ENCODE measurements around the gene KLF11.

The KLF11 gene

DNA sequence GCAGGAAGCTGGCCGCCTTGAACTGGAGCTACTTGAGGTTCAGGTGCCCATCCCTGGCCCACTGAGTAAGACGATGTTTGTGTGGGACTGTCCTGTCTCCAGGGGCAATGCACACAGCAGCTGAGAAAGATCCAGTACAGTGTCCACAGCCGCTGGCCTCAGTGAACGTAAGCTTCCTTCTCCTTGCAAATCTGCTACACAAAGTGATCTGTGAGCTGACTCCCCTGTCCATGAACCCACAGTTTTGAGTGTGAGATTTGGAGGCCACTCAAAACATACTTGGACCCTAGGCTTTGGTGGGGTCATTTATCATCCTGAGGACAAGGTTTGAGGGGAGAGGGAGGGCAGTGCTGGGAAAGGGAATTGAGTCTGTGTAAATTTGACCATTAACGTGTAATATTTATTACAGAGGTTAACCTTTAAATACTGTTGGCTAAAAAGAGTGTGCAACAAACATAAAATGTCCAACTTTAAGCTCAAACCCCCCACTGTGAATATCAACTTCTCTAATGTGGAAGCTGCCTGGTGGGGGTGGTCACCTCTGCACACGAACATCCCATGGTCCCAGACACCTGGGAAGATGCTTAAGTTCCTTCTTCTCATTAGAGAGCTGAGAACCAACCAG, 41.8 kb downstream of the KLF11 start:
- TF ChIP-seq, protein P1, sequence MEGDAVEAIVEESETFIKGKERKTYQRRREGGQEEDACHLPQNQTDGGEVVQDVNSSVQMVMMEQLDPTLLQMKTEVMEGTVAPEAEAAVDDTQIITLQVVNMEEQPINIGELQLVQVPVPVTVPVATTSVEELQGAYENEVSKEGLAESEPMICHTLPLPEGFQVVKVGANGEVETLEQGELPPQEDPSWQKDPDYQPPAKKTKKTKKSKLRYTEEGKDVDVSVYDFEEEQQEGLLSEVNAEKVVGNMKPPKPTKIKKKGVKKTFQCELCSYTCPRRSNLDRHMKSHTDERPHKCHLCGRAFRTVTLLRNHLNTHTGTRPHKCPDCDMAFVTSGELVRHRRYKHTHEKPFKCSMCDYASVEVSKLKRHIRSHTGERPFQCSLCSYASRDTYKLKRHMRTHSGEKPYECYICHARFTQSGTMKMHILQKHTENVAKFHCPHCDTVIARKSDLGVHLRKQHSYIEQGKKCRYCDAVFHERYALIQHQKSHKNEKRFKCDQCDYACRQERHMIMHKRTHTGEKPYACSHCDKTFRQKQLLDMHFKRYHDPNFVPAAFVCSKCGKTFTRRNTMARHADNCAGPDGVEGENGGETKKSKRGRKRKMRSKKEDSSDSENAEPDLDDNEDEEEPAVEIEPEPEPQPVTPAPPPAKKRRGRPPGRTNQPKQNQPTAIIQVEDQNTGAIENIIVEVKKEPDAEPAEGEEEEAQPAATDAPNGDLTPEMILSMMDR (IDR thresholded peaks at IDR 0.05; ENCODE audit: insufficient read depth, low read length, poor library complexity, severe bottlenecking): no peak
- DNase-seq (ENCODE audit: extremely low read depth, insufficient read length): no peak
- H3K27me3 ChIP-seq (replicated peaks; ENCODE audit: control insufficient read depth, insufficient read depth, low read length): no peaks in the 10 kb centered on the region
- H3K36me3 ChIP-seq (ENCODE audit: control insufficient read depth, insufficient read depth, low read length): no peaks in the 10 kb centered on the region
- no peak overlapping the region for H3K4me3 ChIP-seq (replicated peaks; ENCODE audit: low read depth, low read length)

- no peak for DNase-seq (ENCODE audit: extremely low read depth, insufficient read length)
- Histone ChIP-seq H3K36me3 (ENCODE audit: control insufficient read depth, insufficient read depth, low read length) (no peaks in the 10 kb centered on the region), H3K4me3 (replicated peaks; ENCODE audit: low read depth, low read length) (no peak overlapping the region), H3K27me3 (replicated peaks; ENCODE audit: control insufficient read depth, insufficient read depth, low read length) (no peaks in the 10 kb centered on the region)
- TF ChIP-seq, protein P1 (IDR thresholded peaks at IDR 0.05; ENCODE audit: insufficient read depth, low read length, poor library complexity, severe bottlenecking): no peak
Observed at GRCh38 chr2:10085668-10086059, 42.3 kb downstream of the KLF11 start.

- Histone ChIP-seq H3K27me3 (replicated peaks; ENCODE audit: control insufficient read depth, insufficient read depth, low read length) (no peaks in the 10 kb centered on the region), H3K4me3 (replicated peaks; ENCODE audit: low read depth, low read length) (no peak overlapping the region), H3K36me3 (ENCODE audit: control insufficient read depth, insufficient read depth, low read length) (no peaks in the 10 kb centered on the region)
- no peak for DNase-seq (ENCODE audit: extremely low read depth, insufficient read length)
- TF ChIP-seq, protein P1 (IDR thresholded peaks at IDR 0.05; ENCODE audit: insufficient read depth, low read length, poor library complexity, severe bottlenecking): no peak
Observed at GRCh38 chr2:10086950-10087349, 43.6 kb downstream of the KLF11 start.

- Histone ChIP-seq H3K36me3 (ENCODE audit: control insufficient read depth, insufficient read depth, low read length) (no peaks in the 10 kb centered on the region), H3K4me3 (replicated peaks; ENCODE audit: low read depth, low read length) (no peak overlapping the region), H3K27me3 (replicated peaks; ENCODE audit: control insufficient read depth, insufficient read depth, low read length) (no peaks in the 10 kb centered on the region)
- no peak for DNase-seq (ENCODE audit: extremely low read depth, insufficient read length)
- TF ChIP-seq, protein P1 (IDR thresholded peaks at IDR 0.05; ENCODE audit: insufficient read depth, low read length, poor library complexity, severe bottlenecking): no peak
Observed at GRCh38 chr2:10087360-10087759, 44.0 kb downstream of the KLF11 start.

DNA sequence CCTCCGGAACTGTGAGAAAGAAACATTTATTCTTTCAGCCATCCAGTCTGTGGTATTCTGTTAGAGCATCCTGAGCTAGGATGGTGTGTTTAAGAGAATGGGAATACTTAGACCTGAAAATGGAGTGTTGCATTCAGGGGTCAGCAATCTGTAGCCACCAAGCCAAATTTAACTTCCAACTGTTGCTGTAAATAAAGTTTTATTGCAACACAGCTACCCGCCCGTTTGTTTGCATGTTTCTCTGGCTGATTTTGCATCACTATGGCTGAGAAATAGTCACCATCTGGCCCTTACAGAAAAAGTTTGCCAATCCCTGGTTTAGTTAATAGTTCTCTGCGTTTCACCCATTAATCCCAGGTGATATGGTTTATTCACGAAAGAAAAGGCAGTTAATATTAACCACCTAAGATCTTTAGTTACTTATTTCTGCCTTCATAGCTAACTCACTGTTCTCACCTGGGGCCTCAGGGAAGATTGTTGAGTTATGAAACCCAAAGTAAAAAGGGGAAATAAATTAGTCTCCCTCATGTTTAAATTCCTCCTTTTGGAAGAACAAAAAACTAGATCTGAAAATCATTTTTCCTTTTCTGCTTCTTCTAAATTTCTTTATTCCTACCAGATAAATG, 46.3 kb downstream of the KLF11 start:
- Histone ChIP-seq H3K27me3 (replicated peaks; ENCODE audit: control insufficient read depth, insufficient read depth, low read length) (no peaks in the 10 kb centered on the region), H3K36me3 (ENCODE audit: control insufficient read depth, insufficient read depth, low read length) (no peaks in the 10 kb centered on the region), H3K4me3 (replicated peaks; ENCODE audit: low read depth, low read length) (no peak overlapping the region)
- DNase-seq (ENCODE audit: extremely low read depth, insufficient read length): no peak
- TF ChIP-seq, protein P1 (IDR thresholded peaks at IDR 0.05; ENCODE audit: insufficient read depth, low read length, poor library complexity, severe bottlenecking): no peak

Measured in GM06990 (cell line).